Nephron (organoid): Measurements from ENCODE around the gene AREL1.

Source experiments
- H3K27ac Mint-ChIP-seq, 3 experiments: 2 replicates each; pipeline ENCODE4 v1.8.0; 2020; ENCODE audit warnings: mixed read lengths in 3 of 3, mild to moderate bottlenecking in 2 of 3, moderate library complexity in 1 of 3
- H3K27me3 Mint-ChIP-seq: 2 replicates; pipeline ENCODE4 v1.8.0; 2021; ENCODE audit warnings: low read depth, mild to moderate bottlenecking, moderate library complexity, mixed read lengths
- H3K36me3 Mint-ChIP-seq: 2 replicates; pipeline ENCODE4 v1.8.0; 2020; ENCODE audit warnings: low read depth, mixed read lengths
- H3K4me1 Mint-ChIP-seq: 2 replicates; pipeline ENCODE4 v1.8.0; 2020; ENCODE audit warnings: mixed read lengths
- H3K4me3 Mint-ChIP-seq, 3 experiments: 2 replicates each; pipeline ENCODE4 v1.8.0; 2020; ENCODE audit warnings: mild to moderate bottlenecking in 3 of 3, mixed read lengths in 3 of 3, moderate library complexity in 2 of 3
- H3K9me3 Mint-ChIP-seq: 2 replicates; pipeline ENCODE4 v1.8.0; 2020; ENCODE audit warnings: mixed read lengths
- TF ChIP-seq, protein P1 (sequence below), 3 experiments: fragments of 200-600 bp; sonication (generic); IDR thresholded peaks; one replicate each; pipeline ENCODE4 v1.5.0; 2021; ENCODE audit warnings: antibody characterized with exemption in 3 of 3; ENCODE audit not compliant: unreplicated experiment in 3 of 3

The AREL1 gene

DNA sequence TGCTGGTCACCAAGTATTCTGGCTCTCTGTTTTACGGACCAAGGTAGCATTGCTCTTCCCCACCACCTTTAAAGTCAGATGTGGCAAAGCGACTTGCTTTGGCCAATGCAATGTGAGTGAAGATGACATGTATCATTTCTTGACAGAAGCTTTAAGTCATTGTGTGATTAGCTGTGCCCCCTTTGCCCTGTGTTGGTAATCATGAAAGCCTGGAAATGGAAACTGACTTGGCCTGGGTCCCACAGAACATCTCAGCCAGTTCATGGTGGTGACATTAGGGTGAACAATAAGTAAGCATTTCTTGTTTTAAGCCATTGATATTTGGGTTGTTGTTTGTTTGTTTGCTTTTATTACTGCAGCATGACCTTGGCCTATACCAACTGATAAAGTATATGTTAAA lies 34.4 kb upstream of the AREL1 start:
- Mint-ChIP-seq H3K27me3 (no peaks in the 10 kb centered on the region), H3K36me3 (peaks cover 5% of the 10 kb centered on the region), H3K27ac (no peak overlapping the region), H3K9me3 (peaks cover 5% of the 10 kb centered on the region), H3K4me3 (no peak overlapping the region), H3K4me1 (no peaks in the 10 kb centered on the region)
- TF ChIP-seq, protein P1, sequence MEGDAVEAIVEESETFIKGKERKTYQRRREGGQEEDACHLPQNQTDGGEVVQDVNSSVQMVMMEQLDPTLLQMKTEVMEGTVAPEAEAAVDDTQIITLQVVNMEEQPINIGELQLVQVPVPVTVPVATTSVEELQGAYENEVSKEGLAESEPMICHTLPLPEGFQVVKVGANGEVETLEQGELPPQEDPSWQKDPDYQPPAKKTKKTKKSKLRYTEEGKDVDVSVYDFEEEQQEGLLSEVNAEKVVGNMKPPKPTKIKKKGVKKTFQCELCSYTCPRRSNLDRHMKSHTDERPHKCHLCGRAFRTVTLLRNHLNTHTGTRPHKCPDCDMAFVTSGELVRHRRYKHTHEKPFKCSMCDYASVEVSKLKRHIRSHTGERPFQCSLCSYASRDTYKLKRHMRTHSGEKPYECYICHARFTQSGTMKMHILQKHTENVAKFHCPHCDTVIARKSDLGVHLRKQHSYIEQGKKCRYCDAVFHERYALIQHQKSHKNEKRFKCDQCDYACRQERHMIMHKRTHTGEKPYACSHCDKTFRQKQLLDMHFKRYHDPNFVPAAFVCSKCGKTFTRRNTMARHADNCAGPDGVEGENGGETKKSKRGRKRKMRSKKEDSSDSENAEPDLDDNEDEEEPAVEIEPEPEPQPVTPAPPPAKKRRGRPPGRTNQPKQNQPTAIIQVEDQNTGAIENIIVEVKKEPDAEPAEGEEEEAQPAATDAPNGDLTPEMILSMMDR (IDR thresholded peaks at IDR 0.05; ENCODE audit: unreplicated experiment in 3 of 3) = no peak

DNA sequence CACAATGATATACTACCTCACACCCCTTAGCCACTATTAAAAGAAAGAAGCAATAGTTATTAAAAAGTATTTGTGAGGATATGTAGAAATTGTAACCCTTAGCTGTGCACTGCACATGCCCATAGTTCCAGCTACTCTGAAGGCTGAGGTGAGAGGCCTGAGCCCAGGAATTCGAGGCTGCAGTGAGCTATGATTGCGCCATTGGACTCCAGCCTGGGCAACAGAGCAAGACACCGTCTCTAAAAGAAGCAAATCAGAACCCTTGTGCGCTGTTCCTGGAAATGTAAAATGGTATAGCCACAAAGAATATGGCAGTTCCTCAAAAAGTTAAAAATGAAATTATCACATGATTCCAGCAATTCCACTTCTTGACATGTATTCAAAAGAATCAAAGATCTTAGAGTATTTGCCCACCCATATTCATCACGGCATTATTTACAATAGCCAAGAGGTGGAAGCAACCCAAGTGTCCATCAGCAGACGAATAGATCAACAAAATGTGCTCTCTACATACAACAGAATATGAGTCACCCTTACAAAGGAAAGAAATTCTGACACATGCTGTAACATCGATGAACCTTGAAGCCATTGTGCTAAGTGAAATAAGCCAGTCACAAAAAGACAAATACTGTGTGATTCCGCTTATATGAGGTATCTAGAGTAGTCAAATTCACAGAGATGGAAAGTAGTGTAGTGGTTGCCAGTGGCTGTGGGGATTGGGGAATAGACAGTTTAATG lies 26.6 kb upstream of the AREL1 start:
- Mint-ChIP-seq H3K27me3 (no peaks in the 10 kb centered on the region), H3K36me3 (peaks cover 36% of the 10 kb centered on the region), H3K9me3 (no peaks in the 10 kb centered on the region), H3K4me3 (no peak overlapping the region), H3K27ac (no peak overlapping the region), H3K4me1 (no peaks in the 10 kb centered on the region)
- TF ChIP-seq, protein P1 (IDR thresholded peaks at IDR 0.05; ENCODE audit: unreplicated experiment in 3 of 3) = no peak

DNA sequence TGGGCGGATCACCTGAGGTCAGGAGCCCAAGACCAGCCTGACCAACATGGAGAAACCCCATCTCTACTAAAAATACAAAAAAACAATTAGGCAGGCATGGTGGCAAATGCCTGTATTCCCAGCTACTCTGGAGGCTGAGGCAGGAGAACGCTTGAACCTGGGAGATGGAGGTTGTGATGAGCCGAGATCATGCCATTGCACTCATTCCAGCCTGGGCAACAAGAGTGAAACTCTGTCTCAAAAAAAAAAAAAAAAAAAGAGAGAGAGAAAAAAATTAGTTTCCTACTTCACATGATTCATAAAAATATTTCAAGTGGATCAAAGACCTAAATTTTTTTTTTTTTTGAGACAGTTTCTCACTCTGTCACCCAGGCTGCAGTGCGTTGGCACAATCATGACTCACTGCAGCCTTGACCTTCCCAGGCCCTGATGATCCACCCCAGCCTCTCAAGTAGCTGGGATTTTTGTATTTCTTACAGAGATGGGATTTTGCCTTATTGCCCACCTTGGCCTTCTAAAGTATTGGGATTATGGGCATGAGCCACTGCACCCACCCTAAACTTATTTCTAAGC lies 25.0 kb upstream of the AREL1 start:
- no peaks in the 10 kb centered on the region for H3K27me3 Mint-ChIP-seq
- H3K4me3 Mint-ChIP-seq = no peak overlapping the region
- H3K9me3 Mint-ChIP-seq = no peaks in the 10 kb centered on the region
- H3K36me3 Mint-ChIP-seq = peaks cover 42% of the 10 kb centered on the region
- no peaks in the 10 kb centered on the region for H3K4me1 Mint-ChIP-seq
- no peak overlapping the region for H3K27ac Mint-ChIP-seq
- TF ChIP-seq, protein P1 (IDR thresholded peaks at IDR 0.05; ENCODE audit: unreplicated experiment in 3 of 3) = no peak

DNA sequence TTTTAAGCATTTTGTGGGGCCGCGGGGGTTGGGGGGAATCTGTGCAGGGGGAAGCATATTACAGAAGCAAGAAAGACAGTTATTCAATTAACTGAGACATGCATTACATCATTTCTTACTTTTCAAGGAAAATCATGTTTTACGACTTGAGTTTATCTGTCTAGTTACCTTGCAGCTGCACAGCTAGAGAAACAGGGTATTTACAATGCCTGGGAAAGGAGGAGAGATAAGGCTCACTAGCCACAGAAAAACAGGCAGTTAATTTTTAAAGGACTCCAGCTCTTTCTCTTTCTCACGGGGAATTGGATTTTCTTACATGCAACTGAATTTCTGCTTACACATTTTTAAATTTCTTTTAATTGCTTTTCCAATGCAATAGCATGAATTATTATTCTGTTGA lies 22.2 kb upstream of the AREL1 start:
- Mint-ChIP-seq H3K27me3 (no peaks in the 10 kb centered on the region), H3K27ac (peak overlapping the region; percentile 48 to 93 (median 77)), H3K4me3 (no peak overlapping the region), H3K4me1 (no peaks in the 10 kb centered on the region), H3K9me3 (no peaks in the 10 kb centered on the region), H3K36me3 (peaks cover 48% of the 10 kb centered on the region)
- TF ChIP-seq, protein P1 (IDR thresholded peaks at IDR 0.05; ENCODE audit: unreplicated experiment in 3 of 3) = no peak

DNA sequence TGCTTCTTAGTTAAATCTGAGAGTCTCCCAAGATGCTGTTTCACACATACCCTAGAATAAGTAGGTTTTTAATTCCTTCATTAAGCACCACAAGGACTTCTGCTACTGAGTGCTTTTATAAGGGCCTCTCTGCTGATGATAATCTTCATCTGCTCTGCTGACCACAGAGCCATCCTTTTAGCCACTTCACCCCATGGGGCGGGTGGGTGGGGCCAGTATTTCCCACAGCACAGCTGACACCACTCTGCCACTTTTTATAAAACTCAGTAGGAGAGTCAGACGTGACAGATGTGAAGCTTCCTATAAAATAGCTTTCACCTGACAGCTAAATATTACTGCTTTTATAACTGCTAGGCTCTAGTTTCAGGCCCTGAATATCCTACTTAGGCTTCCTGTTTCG lies 20.3 kb upstream of the AREL1 start:
- Mint-ChIP-seq H3K4me1 (no peaks in the 10 kb centered on the region), H3K36me3 (peaks cover 48% of the 10 kb centered on the region), H3K27me3 (no peaks in the 10 kb centered on the region), H3K9me3 (no peaks in the 10 kb centered on the region), H3K27ac (peak overlapping the region in 1 of 3 experiments; percentile 93), H3K4me3 (no peak overlapping the region)
- TF ChIP-seq, protein P1 (IDR thresholded peaks at IDR 0.05; ENCODE audit: unreplicated experiment in 3 of 3) = no peak

DNA sequence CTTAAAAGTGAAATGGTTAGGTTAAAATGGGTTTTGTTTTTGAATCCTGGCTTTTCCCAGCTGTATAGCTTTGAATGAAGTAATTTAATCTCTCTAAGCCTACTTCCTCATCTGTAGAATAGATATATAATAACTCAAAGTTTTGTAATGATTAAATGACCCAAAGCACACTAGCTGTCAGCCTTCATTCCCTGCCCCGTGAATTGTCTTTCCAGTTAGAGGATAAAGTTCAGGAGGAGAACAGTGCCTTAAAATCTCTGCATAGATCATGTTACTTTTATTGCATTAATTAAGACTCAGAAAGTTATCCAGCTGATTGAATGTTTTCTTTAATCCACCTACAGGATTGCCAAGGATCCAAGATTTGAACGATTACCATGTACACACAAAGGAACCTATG lies 19.5 kb upstream of the AREL1 start:
- peak overlapping the region in 1 of 3 experiments; percentile 82 for H3K27ac Mint-ChIP-seq
- no peak overlapping the region for H3K4me3 Mint-ChIP-seq
- peaks cover 2% of the 10 kb centered on the region for H3K9me3 Mint-ChIP-seq
- H3K27me3 Mint-ChIP-seq = no peaks in the 10 kb centered on the region
- peaks cover 48% of the 10 kb centered on the region for H3K36me3 Mint-ChIP-seq
- H3K4me1 Mint-ChIP-seq = no peaks in the 10 kb centered on the region
- TF ChIP-seq, protein P1 (IDR thresholded peaks at IDR 0.05; ENCODE audit: unreplicated experiment in 3 of 3) = no peak
